GM10248 (cell line): ENCODE results near the gene MS4A15.

ENCODE experiments used
- CTCF ChIA-PET: fragments of 300-600 bp; sonication (Branson Sonifier 250); formaldehyde crosslinking; extraction: SDS; loops from one replicate; lab custom pipeline; 2021; ENCODE audit warnings: antibody characterized with exemption; lab: Yijun Ruan, JAX
- POLR2A ChIA-PET: fragments of 350-650 bp; sonication (Branson Sonifier 250); formaldehyde crosslinking; extraction: SDS; loops from one replicate; lab custom pipeline; 2020; ENCODE audit warnings: antibody characterized with exemption; lab: Yijun Ruan, JAX
- DNase-seq: peaks from one replicate; pipeline ENCODE4 v3.0.0; 2012; ENCODE audit errors: extremely low spot score
- TF ChIP-seq, protein P1 (sequence below): IDR thresholded peaks from 2 replicates; pipeline ENCODE4 v1.5.1; 2012; ENCODE audit warnings: mild to moderate bottlenecking, low read depth; ENCODE audit errors: extremely low read depth, missing control alignments, control extremely low read depth

The MS4A15 gene

GRCh38 chr11:60776167-60776566 is 19.5 kb downstream of the MS4A15 start:
- TF ChIP-seq, protein P1, sequence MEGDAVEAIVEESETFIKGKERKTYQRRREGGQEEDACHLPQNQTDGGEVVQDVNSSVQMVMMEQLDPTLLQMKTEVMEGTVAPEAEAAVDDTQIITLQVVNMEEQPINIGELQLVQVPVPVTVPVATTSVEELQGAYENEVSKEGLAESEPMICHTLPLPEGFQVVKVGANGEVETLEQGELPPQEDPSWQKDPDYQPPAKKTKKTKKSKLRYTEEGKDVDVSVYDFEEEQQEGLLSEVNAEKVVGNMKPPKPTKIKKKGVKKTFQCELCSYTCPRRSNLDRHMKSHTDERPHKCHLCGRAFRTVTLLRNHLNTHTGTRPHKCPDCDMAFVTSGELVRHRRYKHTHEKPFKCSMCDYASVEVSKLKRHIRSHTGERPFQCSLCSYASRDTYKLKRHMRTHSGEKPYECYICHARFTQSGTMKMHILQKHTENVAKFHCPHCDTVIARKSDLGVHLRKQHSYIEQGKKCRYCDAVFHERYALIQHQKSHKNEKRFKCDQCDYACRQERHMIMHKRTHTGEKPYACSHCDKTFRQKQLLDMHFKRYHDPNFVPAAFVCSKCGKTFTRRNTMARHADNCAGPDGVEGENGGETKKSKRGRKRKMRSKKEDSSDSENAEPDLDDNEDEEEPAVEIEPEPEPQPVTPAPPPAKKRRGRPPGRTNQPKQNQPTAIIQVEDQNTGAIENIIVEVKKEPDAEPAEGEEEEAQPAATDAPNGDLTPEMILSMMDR = no peak
- DNase-seq = no peak
- ChIA-PET POLR2A (no interaction called here), CTCF (interaction anchor here (0.6 to 12.5 kb wide), 27 partner anchors 8 to 478 kb away, joined by 3 to 268 read pairs (median 4); partner anchors contain the start of genes MS4A10, PRPF19 and TMEM109)

GRCh38 chr11:60777106-60777505 is 20.4 kb downstream of the MS4A15 start:
- no peak for DNase-seq
- ChIA-PET CTCF (interaction anchor here (1.0 to 12.5 kb wide), 12 partner anchors 8 to 477 kb away, joined by 3 to 268 read pairs (median 8); no protein-coding TSS in a partner anchor), POLR2A (no interaction called here)
- TF ChIP-seq, protein P1 = no peak

GRCh38 chr11:60777572-60777971 is 20.9 kb downstream of the MS4A15 start:
- ChIA-PET POLR2A (no interaction called here), CTCF (interaction anchor here (1.0 to 12.5 kb wide), 11 partner anchors 8 to 411 kb away, joined by 3 to 268 read pairs (median 9); no protein-coding TSS in a partner anchor)
- TF ChIP-seq, protein P1 = no peak
- DNase-seq = no peak

DNA sequence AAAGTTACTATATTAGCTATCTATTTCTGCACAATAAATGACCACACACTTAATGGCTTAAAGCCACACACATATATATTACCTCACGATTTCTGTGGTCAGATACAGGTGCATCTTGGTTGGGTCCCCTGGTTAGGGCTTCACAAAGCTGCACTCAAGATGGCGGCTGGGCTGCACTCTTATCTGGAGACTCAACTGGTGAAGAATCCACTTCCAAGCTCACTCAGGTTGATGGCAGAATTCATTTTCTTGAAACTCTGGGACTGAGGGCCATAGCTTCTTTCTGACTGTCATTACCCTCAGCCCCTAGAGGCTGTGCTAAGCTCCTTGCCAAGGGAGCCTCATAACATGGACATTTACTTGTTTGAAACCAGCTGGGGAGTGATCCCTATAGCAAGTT is 23.4 kb downstream of the MS4A15 start:
- TF ChIP-seq, protein P1 = no peak
- no peak for DNase-seq
- POLR2A ChIA-PET = no interaction called here
- CTCF ChIA-PET = interaction anchor here (0.9 to 12.5 kb wide), 8 partner anchors 11 to 108 kb away, joined by 3 to 268 read pairs (median 9); no protein-coding TSS in a partner anchor

DNA sequence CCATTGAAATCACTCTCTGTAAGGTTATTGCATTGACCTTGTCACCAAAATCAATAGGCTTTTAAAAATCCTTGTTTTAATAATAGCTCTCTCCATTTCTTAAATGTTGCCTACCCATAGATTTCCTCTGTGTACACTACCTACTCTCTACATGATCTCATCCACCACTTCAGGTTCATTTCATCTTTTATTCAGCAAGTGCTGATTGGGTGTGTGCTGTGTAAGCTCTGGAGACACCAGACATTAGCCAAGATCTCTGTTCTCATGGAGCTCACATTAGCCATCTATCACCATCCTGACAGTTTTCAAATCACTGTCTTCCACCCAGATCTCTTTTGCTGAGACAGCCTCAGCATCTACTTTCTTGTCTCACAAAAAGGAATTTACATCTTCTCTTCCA is 24.1 kb downstream of the MS4A15 start:
- ChIA-PET POLR2A (no interaction called here), CTCF (interaction anchor here (0.9 to 12.5 kb wide), 8 partner anchors 10 to 119 kb away, joined by 3 to 268 read pairs (median 4); partner anchors contain the start of gene MS4A15)
- TF ChIP-seq, protein P1 = no peak
- DNase-seq = no peak

DNA sequence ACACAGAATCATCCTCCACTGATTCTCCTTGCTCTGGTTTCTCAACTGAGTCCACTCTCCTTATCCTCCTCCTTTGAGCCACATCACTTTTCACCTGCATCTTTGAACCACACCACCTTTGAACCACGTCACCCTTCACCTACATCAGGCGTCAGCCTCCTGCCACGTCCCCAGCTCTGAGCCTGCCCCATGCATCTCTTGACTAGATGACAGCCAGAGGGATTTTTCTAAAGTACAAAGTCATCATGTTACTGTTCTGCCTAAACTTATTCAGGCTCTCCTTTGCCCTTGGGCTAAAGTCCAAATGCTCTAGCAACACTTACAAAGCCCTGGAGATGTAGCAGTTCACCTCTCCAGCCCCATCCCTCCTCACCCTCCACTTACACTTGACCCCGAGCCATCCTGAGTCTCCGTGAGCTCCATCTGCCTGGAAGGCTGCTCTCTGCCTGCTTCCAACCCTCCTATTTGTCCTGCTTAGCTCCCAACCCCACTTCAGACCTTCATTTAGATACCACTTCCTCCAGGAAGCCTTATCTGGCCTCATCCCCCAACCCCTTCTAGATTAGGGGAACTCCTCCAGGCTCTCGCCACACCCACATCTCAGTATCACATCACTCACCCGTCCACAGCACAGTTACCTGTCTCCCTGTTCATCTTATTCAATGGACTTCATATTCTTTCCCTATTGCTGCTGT is 24.8 kb downstream of the MS4A15 start:
- ChIA-PET POLR2A (interaction anchor here (0.7 kb wide), 1 partner anchor 658 kb away, joined by 8 read pairs; no protein-coding TSS in a partner anchor), CTCF (interaction anchor here (0.7 to 12.5 kb wide), 10 partner anchors 10 to 118 kb away, joined by 3 to 268 read pairs (median 4); partner anchors contain the start of gene MS4A15)
- no peak for DNase-seq
- TF ChIP-seq, protein P1 = no peak
